Measurements from ENCODE around the gene CNOT2.
"Not testable (repeated sequence)": the region's sequence is repeated elsewhere in the genome, so short reads cannot be mapped to it uniquely, and the experiment has no call there.

The CNOT2 gene

DNA sequence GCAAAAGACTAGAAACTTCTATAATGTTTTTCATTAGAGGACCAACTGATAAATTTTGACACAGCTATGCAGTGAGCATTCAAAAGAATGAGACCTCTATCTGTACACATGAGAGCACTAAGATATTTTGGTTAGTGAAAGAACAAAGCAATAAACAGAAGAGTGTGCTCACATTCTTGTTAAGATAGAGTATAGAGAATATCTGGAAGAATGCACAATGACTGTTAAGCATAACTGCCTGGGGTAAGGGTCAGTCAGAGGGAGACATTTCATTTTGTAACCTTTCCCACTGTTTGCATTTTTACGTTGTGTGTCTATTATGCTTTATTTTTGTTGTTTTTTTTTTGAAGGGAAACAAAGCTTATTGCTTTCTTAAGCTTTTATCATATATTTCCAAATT is 143.5 kb downstream of the CNOT2 start:
- no peak overlapping the region for H3K4me3 ChIP-seq (ENCODE audit: low read length)
- no peak for DNase-seq (ENCODE audit: low read depth)
- TF ChIP-seq, protein P1, sequence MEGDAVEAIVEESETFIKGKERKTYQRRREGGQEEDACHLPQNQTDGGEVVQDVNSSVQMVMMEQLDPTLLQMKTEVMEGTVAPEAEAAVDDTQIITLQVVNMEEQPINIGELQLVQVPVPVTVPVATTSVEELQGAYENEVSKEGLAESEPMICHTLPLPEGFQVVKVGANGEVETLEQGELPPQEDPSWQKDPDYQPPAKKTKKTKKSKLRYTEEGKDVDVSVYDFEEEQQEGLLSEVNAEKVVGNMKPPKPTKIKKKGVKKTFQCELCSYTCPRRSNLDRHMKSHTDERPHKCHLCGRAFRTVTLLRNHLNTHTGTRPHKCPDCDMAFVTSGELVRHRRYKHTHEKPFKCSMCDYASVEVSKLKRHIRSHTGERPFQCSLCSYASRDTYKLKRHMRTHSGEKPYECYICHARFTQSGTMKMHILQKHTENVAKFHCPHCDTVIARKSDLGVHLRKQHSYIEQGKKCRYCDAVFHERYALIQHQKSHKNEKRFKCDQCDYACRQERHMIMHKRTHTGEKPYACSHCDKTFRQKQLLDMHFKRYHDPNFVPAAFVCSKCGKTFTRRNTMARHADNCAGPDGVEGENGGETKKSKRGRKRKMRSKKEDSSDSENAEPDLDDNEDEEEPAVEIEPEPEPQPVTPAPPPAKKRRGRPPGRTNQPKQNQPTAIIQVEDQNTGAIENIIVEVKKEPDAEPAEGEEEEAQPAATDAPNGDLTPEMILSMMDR (conservative IDR thresholded peaks at IDR 0.05; ENCODE audit: low read length) = no peak

DNA sequence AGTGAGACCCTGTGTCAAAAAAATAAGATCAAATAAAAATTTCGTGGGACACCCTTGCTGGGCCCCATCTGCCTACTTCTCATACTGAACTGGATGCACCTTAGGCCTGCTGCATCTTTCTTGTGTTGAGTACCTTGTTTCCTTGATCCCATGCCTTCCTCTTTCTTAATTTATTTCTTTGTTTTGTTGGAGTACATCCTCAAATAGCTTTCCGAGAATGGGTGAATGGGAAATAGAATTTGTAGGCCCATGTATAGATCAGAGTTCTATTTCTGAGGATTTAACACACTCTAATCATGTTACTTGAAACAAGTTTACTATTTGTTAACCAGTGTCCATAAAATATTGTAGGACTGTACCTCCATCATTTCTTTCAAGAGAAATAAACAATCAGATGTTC is 146.4 kb downstream of the CNOT2 start:
- TF ChIP-seq, protein P1 (conservative IDR thresholded peaks at IDR 0.05; ENCODE audit: low read length) = no peak
- no peak for DNase-seq (ENCODE audit: low read depth)
- H3K4me3 ChIP-seq (ENCODE audit: low read length) = no peak overlapping the region

DNA sequence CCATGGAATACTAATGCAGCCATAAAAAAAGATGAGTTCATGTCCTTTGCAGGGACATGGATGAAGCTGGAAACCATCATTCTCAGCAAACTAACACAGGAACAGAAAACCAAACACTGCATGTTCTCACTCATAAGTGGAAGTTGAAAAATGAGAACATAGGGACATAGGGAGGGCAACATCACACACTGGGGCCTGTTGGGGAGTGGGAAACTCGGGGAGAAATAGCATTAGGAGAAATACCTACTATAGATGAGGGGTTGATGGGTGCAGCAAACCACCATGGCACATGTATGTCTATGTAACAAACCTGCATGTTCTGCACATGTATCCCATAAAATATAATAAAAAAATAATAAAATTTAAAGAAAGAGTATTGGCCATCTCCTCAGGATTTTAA is 149.4 kb downstream of the CNOT2 start:
- not testable (repeated sequence) for DNase-seq (ENCODE audit: low read depth); H3K4me3 ChIP-seq (ENCODE audit: low read length)

DNA sequence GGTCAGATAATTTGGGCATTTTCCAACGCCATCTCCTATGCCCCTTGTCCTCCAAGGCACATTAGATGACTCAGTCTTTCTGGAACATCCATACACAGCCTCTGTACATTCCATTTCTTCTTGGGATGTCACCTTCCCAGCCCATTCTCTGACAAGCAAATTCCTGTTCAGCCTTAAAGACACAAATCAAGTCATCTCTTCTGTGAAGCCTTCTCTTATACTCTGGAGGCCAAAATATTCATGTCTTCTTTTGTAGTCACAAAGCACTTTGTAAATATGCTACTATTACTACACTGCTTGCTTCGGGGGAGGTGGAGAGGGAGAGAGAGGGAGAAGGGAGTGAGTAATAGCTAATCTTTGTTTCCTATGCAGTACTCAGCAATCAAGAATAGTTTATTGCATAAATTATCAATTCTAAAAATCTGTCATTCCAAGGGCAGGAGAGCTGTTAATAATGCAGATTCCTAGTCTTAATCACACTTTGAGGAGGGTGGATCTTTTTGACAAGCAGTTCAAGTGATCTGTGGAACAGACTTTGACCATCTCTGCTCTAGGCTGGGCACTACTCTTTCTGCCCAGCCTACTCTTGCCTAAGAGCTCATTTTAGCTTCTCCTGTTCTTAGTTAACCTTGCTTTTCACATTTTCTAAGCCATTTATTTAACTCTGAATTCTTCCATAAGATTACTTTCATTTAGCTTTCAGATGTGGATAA is 150.7 kb downstream of the CNOT2 start:
- no peak overlapping the region for H3K4me3 ChIP-seq (ENCODE audit: low read length)
- TF ChIP-seq, protein P1 (conservative IDR thresholded peaks at IDR 0.05; ENCODE audit: low read length) = no peak
- peak; percentile 71 for DNase-seq (ENCODE audit: low read depth)

DNA sequence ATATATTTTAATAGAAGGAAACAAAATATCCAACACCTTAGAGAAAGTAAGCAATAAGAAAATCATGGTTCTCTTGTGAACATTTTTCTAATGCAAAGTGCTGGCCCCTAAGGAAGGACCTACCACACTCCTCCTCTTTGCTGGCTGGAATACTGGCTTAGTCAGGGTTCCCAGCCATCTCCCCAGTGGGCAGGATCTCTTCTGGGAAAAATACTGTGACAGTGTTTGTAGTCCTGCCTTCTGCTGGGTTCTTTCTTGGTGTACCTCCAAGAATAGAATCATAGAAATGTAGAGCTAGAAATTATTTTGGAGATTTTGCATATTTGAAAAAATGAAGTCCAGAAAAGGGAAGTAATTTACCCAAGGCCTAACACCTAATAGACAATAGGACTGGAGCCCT is 154.8 kb downstream of the CNOT2 start:
- TF ChIP-seq, protein P1 (conservative IDR thresholded peaks at IDR 0.05; ENCODE audit: low read length) = no peak
- no peak overlapping the region for H3K4me3 ChIP-seq (ENCODE audit: low read length)
- DNase-seq (ENCODE audit: low read depth) = no peak

DNA sequence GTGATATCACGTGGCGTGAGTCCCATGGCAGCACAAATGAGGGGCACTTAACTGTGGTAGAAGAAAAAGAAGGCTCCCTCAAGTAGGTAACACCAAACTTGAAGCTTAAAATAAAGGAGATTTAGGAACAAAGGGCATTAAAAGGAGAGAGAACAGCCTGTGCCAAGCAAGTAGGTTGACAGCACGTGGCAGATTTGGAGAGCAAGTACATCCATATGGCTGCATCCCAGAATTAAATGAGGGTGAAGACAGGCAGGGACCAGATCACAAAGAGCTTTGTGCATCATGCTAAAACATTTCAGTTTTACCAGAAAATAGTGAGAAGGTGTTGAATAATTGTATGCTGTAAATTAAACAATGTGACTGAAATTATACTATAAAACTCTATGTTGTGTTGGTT is 155.6 kb downstream of the CNOT2 start:
- DNase-seq (ENCODE audit: low read depth) = no peak

DNA sequence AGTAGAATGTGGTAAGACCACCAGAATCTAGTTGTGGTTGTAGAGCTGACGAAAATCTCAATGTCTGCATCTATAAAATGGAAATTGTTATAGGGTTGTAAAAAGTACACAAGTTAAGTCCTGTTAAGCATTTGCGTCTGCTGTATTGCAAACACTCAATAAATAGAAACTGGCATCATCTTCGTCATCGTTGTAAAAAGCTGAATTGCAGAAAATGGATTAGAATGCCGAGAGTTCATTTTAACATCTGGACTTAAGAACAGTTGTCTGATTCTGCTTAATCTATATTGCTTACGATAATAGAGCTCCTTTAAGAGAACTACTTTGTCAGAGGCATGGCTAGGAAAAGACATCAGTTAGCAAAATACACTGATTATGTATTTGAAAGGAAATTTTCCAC is 156.1 kb downstream of the CNOT2 start:
- no peak overlapping the region for H3K4me3 ChIP-seq (ENCODE audit: low read length)
- no peak for DNase-seq (ENCODE audit: low read depth)

More for the DNA sequence above, 155.6 kb downstream of the CNOT2 start:
- TF ChIP-seq, protein P1 (conservative IDR thresholded peaks at IDR 0.05; ENCODE audit: low read length) = no peak
- no peak overlapping the region for H3K4me3 ChIP-seq (ENCODE audit: low read length)

More for the DNA sequence above, 156.1 kb downstream of the CNOT2 start:
- TF ChIP-seq, protein P1 (conservative IDR thresholded peaks at IDR 0.05; ENCODE audit: low read length) = no peak

All from AG10803 (cell line).